BLaER1 treated with 17β-estradiol and CSF1 and Interleukin-3, amounts not matched to agents 10 nM and 100 nM (cell line): ENCODE data around the gene DYNC2H1.

Source experiments
- H3K27ac ChIP-seq, 11 experiments: shearing (Covaris generic); formaldehyde crosslinking; 2 replicates each; pipeline ENCODE4 v1.8.1; 2022
- H3K27me3 ChIP-seq, 11 experiments: shearing (Covaris generic); formaldehyde crosslinking; 2 replicates each; pipeline ENCODE4 v1.8.1; 2022
- H3K36me3 ChIP-seq, 11 experiments: shearing (Covaris generic); formaldehyde crosslinking; 2 replicates each; pipeline ENCODE4 v1.8.1; 2022
- H3K4me1 ChIP-seq, 10 experiments: shearing (Covaris generic); formaldehyde crosslinking; 2 replicates each; pipeline ENCODE4 v1.8.1; 2022
- H3K4me2 ChIP-seq, 11 experiments: shearing (Covaris generic); formaldehyde crosslinking; 2 replicates each; pipeline ENCODE4 v1.8.1; 2022
- H3K4me3 ChIP-seq, 10 experiments: shearing (Covaris generic); formaldehyde crosslinking; 2 replicates each; pipeline ENCODE4 v1.8.1; 2022
- H3K9ac ChIP-seq, 11 experiments: shearing (Covaris generic); formaldehyde crosslinking; 2 replicates each; pipeline ENCODE4 v1.8.1; 2022
- H3K9me3 ChIP-seq, 11 experiments: shearing (Covaris generic); formaldehyde crosslinking; replicated peaks in 1 of 11; 2 replicates each; pipeline ENCODE4 v1.8.1; 2022
- H4K20me1 ChIP-seq, 11 experiments: shearing (Covaris generic); formaldehyde crosslinking; 2 replicates each; pipeline ENCODE4 v1.8.1; 2022
- Cebpa-rat ChIP-seq, 11 experiments: shearing (Covaris generic); IDR thresholded peaks; 2 replicates each; pipeline ENCODE4 v1.8.1; 2022

Gene DYNC2H1

GRCh38 chr11:103228807-103229206 is 119.6 kb downstream of the DYNC2H1 start:
- Histone ChIP-seq H3K27me3 (no peaks in the 10 kb centered on the region), H3K27ac (no peak overlapping the region), H3K4me1 (peaks cover 0 to 6% (median 0%) of the 10 kb centered on the region in 10 experiments; a peak in 5 of 20 replicates), H4K20me1 (no peaks in the 10 kb centered on the region), H3K36me3 (peaks cover 0 to 15% (median 0%) of the 10 kb centered on the region in 11 experiments; a peak in 5 of 22 replicates), H3K9me3 (no peaks in the 10 kb centered on the region), H3K9ac (no peak overlapping the region), H3K4me2 (peak overlapping the region in 1 of 11 experiments; percentile 12; a peak in 1 of 22 replicates), H3K4me3 (no peak overlapping the region)
- no peak for TF ChIP-seq Cebpa-rat (IDR thresholded peaks at IDR 0.05)

GRCh38 chr11:103234974-103235373 is 125.7 kb downstream of the DYNC2H1 start:
- Histone ChIP-seq H3K4me3 (no peak overlapping the region), H4K20me1 (no peaks in the 10 kb centered on the region), H3K4me1 (no peaks in the 10 kb centered on the region), H3K4me2 (no peak overlapping the region), H3K9me3 (no peaks in the 10 kb centered on the region), H3K9ac (no peak overlapping the region), H3K27me3 (no peaks in the 10 kb centered on the region), H3K27ac (no peak overlapping the region), H3K36me3 (peaks cover 0 to 12% (median 0%) of the 10 kb centered on the region in 11 experiments; a peak in 3 of 22 replicates)
- TF ChIP-seq Cebpa-rat (IDR thresholded peaks at IDR 0.05): no peak

GRCh38 chr11:103241574-103241973 is 132.3 kb downstream of the DYNC2H1 start:
- no peak for TF ChIP-seq Cebpa-rat (IDR thresholded peaks at IDR 0.05)
- no peak overlapping the region for H3K27ac ChIP-seq
- no peaks in the 10 kb centered on the region for H3K27me3 ChIP-seq

GRCh38 chr11:103254123-103254522 is 144.9 kb downstream of the DYNC2H1 start:
- Histone ChIP-seq H3K4me3 (no peak overlapping the region), H3K4me1 (no peaks in the 10 kb centered on the region), H3K27me3 (no peaks in the 10 kb centered on the region), H3K36me3 (peaks cover 0 to 25% (median 0%) of the 10 kb centered on the region in 11 experiments; a peak in 3 of 22 replicates), H3K9ac (no peak overlapping the region), H4K20me1 (no peaks in the 10 kb centered on the region), H3K4me2 (no peak overlapping the region), H3K27ac (no peak overlapping the region), H3K9me3 (no peaks in the 10 kb centered on the region)
- TF ChIP-seq Cebpa-rat (IDR thresholded peaks at IDR 0.05): no peak

More at GRCh38 chr11:103241574-103241973, 132.3 kb downstream of the DYNC2H1 start:
- Histone ChIP-seq H3K4me2 (no peak overlapping the region), H3K9me3 (no peaks in the 10 kb centered on the region), H3K36me3 (peaks cover 0 to 19% (median 0%) of the 10 kb centered on the region in 11 experiments; a peak in 5 of 22 replicates), H4K20me1 (no peaks in the 10 kb centered on the region), H3K9ac (no peak overlapping the region), H3K4me3 (no peak overlapping the region), H3K4me1 (no peaks in the 10 kb centered on the region)

GRCh38 chr11:103257360-103257759 is 148.1 kb downstream of the DYNC2H1 start:
- Histone ChIP-seq H3K9ac (no peak overlapping the region), H3K27ac (no peak overlapping the region), H3K4me1 (no peaks in the 10 kb centered on the region), H3K9me3 (no peaks in the 10 kb centered on the region), H4K20me1 (no peaks in the 10 kb centered on the region), H3K4me2 (no peak overlapping the region), H3K4me3 (no peak overlapping the region), H3K36me3 (peaks cover 0 to 39% (median 0%) of the 10 kb centered on the region in 11 experiments; a peak in 7 of 22 replicates), H3K27me3 (no peaks in the 10 kb centered on the region)
- no peak for TF ChIP-seq Cebpa-rat (IDR thresholded peaks at IDR 0.05)

GRCh38 chr11:103266167-103266831 is 157.1 kb downstream of the DYNC2H1 start:
- Histone ChIP-seq H3K9ac (no peak overlapping the region), H3K4me3 (no peak overlapping the region), H4K20me1 (no peaks in the 10 kb centered on the region), H3K27ac (no peak overlapping the region), H3K36me3 (peaks cover 0 to 15% (median 0%) of the 10 kb centered on the region in 11 experiments; a peak in 6 of 22 replicates), H3K9me3 (no peaks in the 10 kb centered on the region), H3K4me2 (no peak overlapping the region), H3K4me1 (no peaks in the 10 kb centered on the region), H3K27me3 (no peaks in the 10 kb centered on the region)
- TF ChIP-seq Cebpa-rat (IDR thresholded peaks at IDR 0.05): no peak

- Histone ChIP-seq H3K27ac (no peak overlapping the region), H3K4me1 (no peaks in the 10 kb centered on the region), H3K9ac (no peak overlapping the region), H3K4me3 (no peak overlapping the region), H3K36me3 (no peaks in the 10 kb centered on the region), H4K20me1 (no peaks in the 10 kb centered on the region), H3K4me2 (no peak overlapping the region), H3K27me3 (no peaks in the 10 kb centered on the region), H3K9me3 (no peaks in the 10 kb centered on the region)
- TF ChIP-seq Cebpa-rat (IDR thresholded peaks at IDR 0.05): no peak
Observed at GRCh38 chr11:103272876-103273275, 163.7 kb downstream of the DYNC2H1 start.

- no peak overlapping the region for H3K4me2 ChIP-seq
- H3K9me3 ChIP-seq: no peaks in the 10 kb centered on the region
- no peaks in the 10 kb centered on the region for H3K36me3 ChIP-seq
- H3K27me3 ChIP-seq: no peaks in the 10 kb centered on the region
- H3K9ac ChIP-seq: no peak overlapping the region
- no peak for TF ChIP-seq Cebpa-rat (IDR thresholded peaks at IDR 0.05)
- H3K27ac ChIP-seq: no peak overlapping the region
- H4K20me1 ChIP-seq: no peaks in the 10 kb centered on the region
- no peak overlapping the region for H3K4me3 ChIP-seq
- no peaks in the 10 kb centered on the region for H3K4me1 ChIP-seq
Observed at GRCh38 chr11:103274025-103274424, 164.8 kb downstream of the DYNC2H1 start.

GRCh38 chr11:103279821-103280220 is 170.6 kb downstream of the DYNC2H1 start:
- Histone ChIP-seq H3K9ac (no peak overlapping the region), H3K36me3 (peaks cover 0 to 5% (median 0%) of the 10 kb centered on the region in 11 experiments; a peak in 1 of 22 replicates), H3K27ac (no peak overlapping the region), H3K9me3 (no peaks in the 10 kb centered on the region), H4K20me1 (no peaks in the 10 kb centered on the region), H3K4me3 (no peak overlapping the region), H3K27me3 (no peaks in the 10 kb centered on the region), H3K4me2 (no peak overlapping the region), H3K4me1 (no peaks in the 10 kb centered on the region)
- TF ChIP-seq Cebpa-rat (IDR thresholded peaks at IDR 0.05): no peak

GRCh38 chr11:103281301-103281700 is 172.1 kb downstream of the DYNC2H1 start:
- no peak for TF ChIP-seq Cebpa-rat (IDR thresholded peaks at IDR 0.05)
- Histone ChIP-seq H3K27me3 (no peaks in the 10 kb centered on the region), H3K27ac (no peak overlapping the region), H3K4me1 (no peaks in the 10 kb centered on the region), H3K4me3 (no peak overlapping the region), H3K36me3 (peaks cover 0 to 8% (median 0%) of the 10 kb centered on the region in 11 experiments; a peak in 3 of 22 replicates), H3K9me3 (no peaks in the 10 kb centered on the region), H4K20me1 (no peaks in the 10 kb centered on the region), H3K9ac (no peak overlapping the region), H3K4me2 (no peak overlapping the region)
